Trophoblast cell (in vitro differentiated cells and primary cell): ENCODE data around the gene TRPM6.
"Not testable (repeated sequence)": the region's sequence is repeated elsewhere in the genome, so short reads cannot be mapped to it uniquely, and the experiment has no call there.

Experiments used
- DNase-seq, 2 donors: peaks; one replicate each; pipeline ENCODE4 v3.0.0-alpha.2; 2016
- H2AFZ ChIP-seq: 2 replicates; pipeline ENCODE4 v1.6.1; 2013; ENCODE audit warnings: low read length, moderate library complexity, mild to moderate bottlenecking; ENCODE audit not compliant: insufficient read depth, poor library complexity
- H2AK5ac ChIP-seq: 2 replicates; pipeline ENCODE4 v1.6.1; 2013; ENCODE audit warnings: mild to moderate bottlenecking, low read length
- H2BK120ac ChIP-seq: 2 replicates; pipeline ENCODE4 v1.6.1; 2013; ENCODE audit warnings: low read length, mild to moderate bottlenecking, moderate library complexity; ENCODE audit not compliant: insufficient read depth, poor library complexity
- H2BK12ac ChIP-seq: 2 replicates; pipeline ENCODE4 v1.6.1; 2013; ENCODE audit warnings: mild to moderate bottlenecking, low read length, moderate library complexity
- H2BK5ac ChIP-seq: 2 replicates; pipeline ENCODE4 v1.6.1; 2013; ENCODE audit warnings: low read length, low read depth, moderate library complexity, mild to moderate bottlenecking; ENCODE audit not compliant: poor library complexity
- H3K14ac ChIP-seq: 2 replicates; pipeline ENCODE4 v1.6.1; 2013; ENCODE audit warnings: mild to moderate bottlenecking, low read length
- H3K18ac ChIP-seq: 2 replicates; pipeline ENCODE4 v1.6.1; 2013; ENCODE audit warnings: mild to moderate bottlenecking, low read length
- H3K23ac ChIP-seq: 2 replicates; pipeline ENCODE4 v1.6.1; 2013; ENCODE audit warnings: low read length
- H3K27ac ChIP-seq: 2 replicates; pipeline ENCODE4 v1.5.1; 2013; ENCODE audit warnings: low read depth, mild to moderate bottlenecking, inconsistent platforms, low read length, moderate library complexity
- H3K27me3 ChIP-seq: 2 replicates; pipeline ENCODE4 v1.6.1; 2013; ENCODE audit warnings: inconsistent platforms, mild to moderate bottlenecking, low read length, moderate library complexity; ENCODE audit not compliant: insufficient read depth
- H3K36me3 ChIP-seq, 2 experiments: 1 replicate in 1 of 2; 2 replicates in 1 of 2; pipeline ENCODE4 v1.6.1; 2013; ENCODE audit warnings: low read length in 2 of 2, mild to moderate bottlenecking in 2 of 2, moderate library complexity in 1 of 2; ENCODE audit not compliant: insufficient read depth in 2 of 2, control insufficient read depth in 1 of 2
- H3K4ac ChIP-seq: 2 replicates; pipeline ENCODE4 v1.6.1; 2013; ENCODE audit warnings: low read depth, mild to moderate bottlenecking, low read length, moderate library complexity
- H3K4me1 ChIP-seq, 2 experiments: 1 replicate in 1 of 2; 2 replicates in 1 of 2; pipeline ENCODE4 v1.6.1; 2013; ENCODE audit warnings: low read length in 2 of 2, mild to moderate bottlenecking in 2 of 2, moderate library complexity in 1 of 2; ENCODE audit not compliant: insufficient read depth in 2 of 2, control insufficient read depth in 1 of 2
- H3K4me2 ChIP-seq: 2 replicates; pipeline ENCODE4 v1.6.1; 2013; ENCODE audit warnings: inconsistent platforms, mild to moderate bottlenecking, low read length, moderate library complexity
- H3K4me3 ChIP-seq: 2 replicates; pipeline ENCODE4 v1.5.1; 2013; ENCODE audit warnings: mild to moderate bottlenecking, low read depth, low read length, inconsistent platforms
- H3K79me1 ChIP-seq: one replicate; pipeline ENCODE4 v1.6.1; 2013; ENCODE audit warnings: low read length
- H3K79me2 ChIP-seq: 2 replicates; pipeline ENCODE4 v1.6.1; 2013; ENCODE audit warnings: low read length, mild to moderate bottlenecking; ENCODE audit not compliant: control insufficient read depth, insufficient read depth, poor library complexity
- H3K9ac ChIP-seq: 2 replicates; pipeline ENCODE4 v1.6.1; 2013; ENCODE audit warnings: mild to moderate bottlenecking, low read length
- H3K9me3 ChIP-seq: 2 replicates; pipeline ENCODE4 v1.6.1; 2013; ENCODE audit warnings: low read depth, mild to moderate bottlenecking, control low read depth, inconsistent platforms, low read length; ENCODE audit not compliant: insufficient read depth
- H4K12ac ChIP-seq: 2 replicates; pipeline ENCODE4 v1.6.1; 2013; ENCODE audit warnings: low read depth, mild to moderate bottlenecking, low read length, moderate library complexity
- H4K8ac ChIP-seq: 2 replicates; pipeline ENCODE4 v1.6.1; 2013; ENCODE audit warnings: low read depth, mild to moderate bottlenecking, low read length, moderate library complexity
- H4K91ac ChIP-seq: one replicate; pipeline ENCODE4 v1.6.1; 2013; ENCODE audit warnings: low read depth, mild to moderate bottlenecking, low read length, moderate library complexity
- WGBS: extraction: QIAGEN DNeasy Blood & Tissue Kit; methylation state at CpG from one replicate; pipeline ENCODE4 v1.1.7; 2013; ENCODE audit warnings: missing lambda C conversion rate; ENCODE audit not compliant: insufficient read length, insufficient coverage; ENCODE audit errors: extremely low coverage; 5-methylcytosine and 5-hydroxymethylcytosine counted together

The TRPM6 gene

DNA sequence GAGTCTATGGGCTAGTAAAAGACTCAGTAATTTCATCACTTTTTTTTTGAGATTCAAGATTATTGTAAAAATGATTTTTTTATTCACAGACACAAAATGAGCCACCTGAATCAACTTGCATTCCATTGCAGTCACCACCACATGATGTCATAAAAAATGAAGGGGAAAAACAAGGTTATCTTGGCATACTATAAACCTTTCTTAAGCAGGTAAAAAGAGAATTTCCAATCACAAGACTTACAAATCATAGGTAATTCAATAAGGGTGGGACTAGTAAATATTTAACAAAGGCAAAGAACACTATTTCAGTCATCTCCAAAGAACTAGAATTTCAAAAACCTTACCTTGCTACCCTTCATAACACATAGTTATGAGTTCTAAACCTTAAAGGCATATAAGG lies 30.7 kb downstream of the TRPM6 start:
- DNase-seq: no peak
- H3K79me2 ChIP-seq: no peaks in the 10 kb centered on the region
- H3K4me2 ChIP-seq: no peak overlapping the region
- no peak overlapping the region for H2BK5ac ChIP-seq
- H3K79me1 ChIP-seq: no peaks in the 10 kb centered on the region
- no peaks in the 10 kb centered on the region for H3K9me3 ChIP-seq
- no peak overlapping the region for H2BK12ac ChIP-seq
- H4K8ac ChIP-seq: no peak overlapping the region
- no peaks in the 10 kb centered on the region for H3K27me3 ChIP-seq
- H3K14ac ChIP-seq: no peak overlapping the region
- no peak overlapping the region for H4K91ac ChIP-seq
- H4K12ac ChIP-seq: no peak overlapping the region
- no peak overlapping the region for H3K9ac ChIP-seq
- no peak overlapping the region for H3K4ac ChIP-seq
- H2AFZ ChIP-seq: no peak overlapping the region
- no peaks in the 10 kb centered on the region for H3K36me3 ChIP-seq
- no peak overlapping the region for H3K18ac ChIP-seq
- no peak overlapping the region for H3K23ac ChIP-seq
- no peak overlapping the region for H2BK120ac ChIP-seq
- no peak overlapping the region for H2AK5ac ChIP-seq
- H3K27ac ChIP-seq: no peak overlapping the region
- H3K4me3 ChIP-seq: no peak overlapping the region
- no peaks in the 10 kb centered on the region for H3K4me1 ChIP-seq

DNA sequence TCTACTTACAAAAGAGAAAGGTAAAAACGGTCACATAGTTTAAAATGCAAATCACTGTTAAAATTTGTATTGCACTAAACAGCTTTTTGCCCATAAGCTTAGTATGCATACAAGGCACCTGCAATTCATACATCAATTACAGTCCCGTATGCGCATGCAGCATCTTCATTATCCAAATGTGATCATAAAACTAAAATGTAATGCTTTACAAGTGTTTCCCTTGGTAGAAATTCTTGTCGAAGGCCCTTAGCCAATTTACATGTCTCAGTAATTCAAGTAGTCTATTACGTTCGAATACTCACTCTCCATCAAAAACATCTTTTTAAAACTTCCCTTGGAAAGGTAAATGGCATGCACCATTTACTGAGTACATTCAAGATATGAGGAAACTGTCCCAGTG lies 32.6 kb downstream of the TRPM6 start:
- no peaks in the 10 kb centered on the region for H3K79me1 ChIP-seq
- H4K91ac ChIP-seq: no peak overlapping the region
- no peak overlapping the region for H2BK12ac ChIP-seq
- no peak overlapping the region for H3K23ac ChIP-seq
- no peak overlapping the region for H3K9ac ChIP-seq
- H2BK120ac ChIP-seq: no peak overlapping the region
- H3K9me3 ChIP-seq: no peaks in the 10 kb centered on the region
- H3K79me2 ChIP-seq: no peaks in the 10 kb centered on the region
- H3K14ac ChIP-seq: no peak overlapping the region
- H3K18ac ChIP-seq: no peak overlapping the region
- DNase-seq: no peak
- H3K4me2 ChIP-seq: no peak overlapping the region
- H3K4ac ChIP-seq: no peak overlapping the region
- no peaks in the 10 kb centered on the region for H3K4me1 ChIP-seq
- H3K4me3 ChIP-seq: no peak overlapping the region
- no CpG with 5 or more reads among the region's 6 CpGs for WGBS
- H3K27me3 ChIP-seq: no peaks in the 10 kb centered on the region
- H2AK5ac ChIP-seq: no peak overlapping the region
- H3K27ac ChIP-seq: no peak overlapping the region
- no peak overlapping the region for H2AFZ ChIP-seq
- H4K8ac ChIP-seq: no peak overlapping the region
- no peak overlapping the region for H2BK5ac ChIP-seq
- H4K12ac ChIP-seq: no peak overlapping the region
- H3K36me3 ChIP-seq: no peaks in the 10 kb centered on the region

DNA sequence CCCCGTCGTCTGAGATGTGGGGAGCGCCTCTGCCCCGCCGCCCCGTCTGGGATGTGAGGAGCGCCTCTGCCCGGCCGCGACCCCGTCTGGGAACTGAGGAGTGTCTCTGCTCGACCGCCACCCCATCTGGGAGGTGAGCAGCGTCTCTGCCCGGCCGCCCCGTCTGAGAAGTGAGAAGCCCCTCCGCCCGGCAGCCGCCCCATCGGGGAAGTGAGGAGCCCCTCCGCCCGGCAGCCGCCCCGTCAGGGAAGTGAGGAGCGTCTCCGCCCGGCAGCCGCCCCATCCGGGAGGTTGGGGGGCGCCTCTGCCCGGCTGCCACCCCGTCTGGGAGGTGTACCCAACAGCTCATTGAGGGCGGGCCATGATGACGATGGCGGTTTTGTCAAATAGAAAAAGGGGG lies 34.7 kb downstream of the TRPM6 start:
- not testable (repeated sequence) for H3K4me3 ChIP-seq, H3K27me3 ChIP-seq, H4K12ac ChIP-seq, H2BK5ac ChIP-seq, H3K4me2 ChIP-seq, H2BK120ac ChIP-seq, H3K18ac ChIP-seq, DNase-seq, H4K91ac ChIP-seq, H2BK12ac ChIP-seq, H3K79me2 ChIP-seq, H2AK5ac ChIP-seq, H3K9me3 ChIP-seq, H3K4me1 ChIP-seq, H3K79me1 ChIP-seq, H4K8ac ChIP-seq, H2AFZ ChIP-seq, H3K23ac ChIP-seq, H3K4ac ChIP-seq, H3K14ac ChIP-seq, H3K36me3 ChIP-seq, H3K27ac ChIP-seq, H3K9ac ChIP-seq
- no CpG with 5 or more reads among the region's 36 CpGs for WGBS

DNA sequence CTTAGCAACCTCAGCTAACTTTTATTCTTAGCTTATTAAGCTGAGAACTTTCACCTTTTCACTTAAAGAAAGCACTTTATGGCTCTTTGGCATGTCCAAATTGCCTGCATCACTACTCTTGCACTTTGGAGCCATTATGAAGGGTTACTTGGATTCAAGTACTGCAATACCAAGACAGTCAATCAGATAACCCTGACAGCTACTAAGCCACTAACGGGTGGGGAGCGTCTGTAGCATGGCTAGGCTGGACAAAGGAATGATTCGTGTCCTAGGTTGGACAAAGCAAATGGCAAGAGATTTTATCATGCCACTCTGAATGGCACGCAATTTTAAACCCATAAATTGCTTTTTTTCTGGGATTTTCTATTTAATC lies 39.6 kb downstream of the TRPM6 start:
- H3K4me3 ChIP-seq: no peak overlapping the region
- no peak overlapping the region for H3K4me2 ChIP-seq
- H3K14ac ChIP-seq: no peak overlapping the region
- H3K9me3 ChIP-seq: no peaks in the 10 kb centered on the region
- no peak overlapping the region for H4K8ac ChIP-seq
- H3K79me1 ChIP-seq: no peaks in the 10 kb centered on the region
- peaks cover 0 to 2% of the 10 kb centered on the region in 2 experiments for H3K4me1 ChIP-seq
- WGBS: no CpG with 5 or more reads among the region's 4 CpGs
- H4K91ac ChIP-seq: no peak overlapping the region
- no peak overlapping the region for H2AK5ac ChIP-seq
- no peak overlapping the region for H2BK12ac ChIP-seq
- H3K79me2 ChIP-seq: no peaks in the 10 kb centered on the region
- no peak overlapping the region for H3K18ac ChIP-seq
- H3K27ac ChIP-seq: no peak overlapping the region
- no peak overlapping the region for H2AFZ ChIP-seq
- H4K12ac ChIP-seq: no peak overlapping the region
- DNase-seq: no peak
- no peak overlapping the region for H3K4ac ChIP-seq
- H3K9ac ChIP-seq: no peak overlapping the region
- H2BK120ac ChIP-seq: no peak overlapping the region
- no peak overlapping the region for H2BK5ac ChIP-seq
- no peak overlapping the region for H3K23ac ChIP-seq
- H3K36me3 ChIP-seq: no peaks in the 10 kb centered on the region
- H3K27me3 ChIP-seq: no peaks in the 10 kb centered on the region
